A549 treated with DMSO at 1 μM for 4 hours (cell line): ENCODE measurements around the gene AQP3. TPM values are rescaled to one million over a fixed set of nuclear protein-coding genes. Genes with fewer than 3 reads are reported as not detected.

ENCODE experiments used
- total RNA-seq: library from RNA; stranded (reverse); fragments of 200-300 nt; extraction: Qiagen RNA extraction; gene quantifications from 5 replicates; pipeline ENCODE4 v1.2.3, GENCODE V29; 2022; ENCODE audit warnings: low read depth

AQP3 gene
- 12.3 to 16.0 TPM (median 15.4 TPM) in 5 replicates for total RNA-seq

DNA sequence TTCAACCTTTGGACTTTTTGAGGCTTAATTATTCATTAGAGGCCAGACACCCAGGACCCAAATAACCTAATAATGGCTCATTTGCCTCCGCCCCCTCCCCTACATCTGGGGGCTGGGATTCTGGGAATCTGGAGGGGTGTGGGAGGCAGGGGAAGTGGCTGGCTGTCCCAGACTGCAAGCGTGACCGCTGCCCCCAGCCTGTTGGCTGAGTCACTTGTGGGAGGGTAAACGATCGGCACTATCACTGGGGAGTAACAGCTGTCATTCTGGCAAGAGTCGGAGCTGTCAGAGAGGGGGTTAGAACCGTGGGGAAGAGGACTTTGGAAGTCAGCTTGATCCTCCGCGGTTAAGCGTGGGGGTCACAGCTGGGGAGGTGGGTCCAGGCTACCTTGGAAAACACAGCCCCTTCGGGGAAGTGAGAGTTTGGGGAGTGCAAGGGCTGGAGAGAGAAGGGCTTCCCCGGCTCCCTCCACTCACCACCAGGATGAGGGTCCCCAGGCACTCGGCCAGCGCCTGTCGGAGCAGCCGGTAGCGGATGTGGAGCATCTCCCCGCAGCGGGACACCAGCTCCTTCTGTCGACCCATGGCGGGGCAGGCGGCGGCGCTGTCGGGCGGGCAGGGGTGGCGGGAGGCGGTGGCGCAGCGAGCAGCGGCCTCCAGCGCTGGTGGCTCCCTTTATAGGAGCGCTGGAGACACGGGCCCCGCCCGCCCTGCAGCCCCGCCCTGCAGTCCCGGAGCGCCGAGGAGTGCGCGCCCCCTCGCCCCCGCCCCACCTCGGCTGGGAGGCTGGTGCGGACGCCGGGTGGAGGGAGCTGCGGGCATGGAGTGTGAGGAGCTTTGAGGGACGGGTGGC, at the start of gene AQP3:
Gene AQP3 (minus strand): TSS at position 648 of the 853 bp plus-strand sequence. CDS start 63 bp downstream, at position 585.

DNA sequence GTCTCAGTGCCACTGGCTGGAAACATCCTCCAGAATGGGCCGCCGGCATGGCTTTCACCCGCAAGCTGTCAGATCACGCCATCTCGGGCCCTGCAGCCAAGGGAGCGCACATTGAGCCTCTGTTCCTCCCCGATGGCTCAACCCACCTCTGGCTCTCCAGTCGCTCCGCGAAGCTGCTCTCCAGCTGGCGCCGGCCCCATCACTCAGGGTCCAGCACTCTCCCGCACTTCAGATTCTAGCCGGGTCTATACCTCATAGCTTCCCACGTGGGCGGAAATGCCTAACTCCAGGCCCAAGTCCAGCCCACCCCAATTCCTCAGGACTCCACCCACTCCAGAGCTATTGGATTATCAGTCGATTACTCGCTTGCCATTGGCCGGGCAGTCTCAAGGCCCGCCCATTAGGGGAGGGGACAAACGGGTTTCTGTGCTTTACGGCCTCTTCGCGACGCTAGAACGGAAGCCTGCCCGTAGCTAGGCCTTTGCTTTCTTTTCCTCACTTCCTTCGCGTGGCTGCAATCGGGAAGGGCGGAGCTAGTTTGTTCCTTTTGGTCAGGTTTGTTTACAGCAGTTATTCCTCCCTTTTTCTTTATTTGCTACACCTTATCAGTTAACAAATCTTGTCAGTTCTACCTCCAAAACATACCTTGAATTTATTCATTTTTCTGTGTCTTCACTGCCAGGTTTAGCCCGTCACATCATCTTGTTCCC, 26.4 kb upstream of the AQP3 start, which contains the start of gene NOL6:
Gene NOL6 (minus strand): TSS at position 282 of the 710 bp plus-strand sequence. CDS start 82 bp downstream, at position 200.

DNA sequence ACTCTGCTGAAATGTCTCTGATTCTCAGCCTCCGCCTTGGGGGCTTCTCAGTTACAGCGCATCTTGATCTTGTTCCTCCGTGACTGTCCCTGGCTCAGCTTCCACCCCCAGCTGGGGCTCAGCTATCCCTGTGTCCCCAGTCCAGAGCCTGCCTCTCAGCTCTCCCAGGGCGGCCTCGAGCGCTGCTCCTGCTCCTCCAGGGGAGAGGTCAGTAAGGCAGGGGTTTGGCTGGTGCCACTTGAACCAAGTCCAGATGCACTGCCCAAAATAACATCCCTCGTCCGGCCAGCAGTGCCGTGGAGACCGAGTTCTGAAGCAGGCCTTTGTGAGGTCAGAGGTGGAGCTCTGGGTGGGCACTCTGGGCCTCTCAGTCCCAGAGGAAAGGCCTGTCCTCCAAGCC, 45.0 kb downstream of the AQP3 start, which contains the start of gene AQP7:
Gene AQP7 (minus strand): TSS at position 198 of the 400 bp plus-strand sequence. CDS start 1,306 bp downstream, outside the sequence.

Other genes starting within 250 kb of the AQP3 start
- gene SPINK4, start 207.4 kb downstream of the AQP3 start, total RNA-seq, result 0.40 TPM in 1 of 5 replicates, not detected in the others
- gene BAG1, start 182.9 kb downstream of the AQP3 start, total RNA-seq, result 128 to 154 TPM (median 147 TPM) in 5 replicates
- gene CHMP5, start 182.5 kb downstream of the AQP3 start, total RNA-seq, result 73.2 to 91.9 TPM (median 83.2 TPM) in 5 replicates
- 27.9 to 30.4 TPM (median 28.7 TPM) in 5 replicates for gene NFX1, start 157.1 kb downstream of the AQP3 start, total RNA-seq
- gene AQP7, start 45.0 kb downstream of the AQP3 start, total RNA-seq, result 0.21 to 0.43 TPM (median 0.32 TPM) in 5 replicates
- gene NOL6, start 26.3 kb upstream of the AQP3 start, total RNA-seq, result 61.8 to 74.0 TPM (median 65.5 TPM) in 5 replicates
- gene ANKRD18B, start 76.7 kb upstream of the AQP3 start, total RNA-seq, result 5.0 to 10.1 TPM (median 8.4 TPM) in 5 replicates